Activated CD4-positive, alpha-beta T cell treated with anti-CD3 and anti-CD28 coated beads, Interleukin-2, amount 50 U/mL, for 24 hours (primary cell): ENCODE data around the gene TNRC6A.
"Not testable (repeated sequence)": the region's sequence is repeated elsewhere in the genome, so short reads cannot be mapped to it uniquely, and the experiment has no call there.

Experiments used
- DNase-seq, 2 donors: peaks; one replicate each; pipeline ENCODE4 v3.0.0-alpha.2; 2020; ENCODE audit warnings: low read depth in 1 of 2, low spot score in 1 of 2

Gene TNRC6A

DNA sequence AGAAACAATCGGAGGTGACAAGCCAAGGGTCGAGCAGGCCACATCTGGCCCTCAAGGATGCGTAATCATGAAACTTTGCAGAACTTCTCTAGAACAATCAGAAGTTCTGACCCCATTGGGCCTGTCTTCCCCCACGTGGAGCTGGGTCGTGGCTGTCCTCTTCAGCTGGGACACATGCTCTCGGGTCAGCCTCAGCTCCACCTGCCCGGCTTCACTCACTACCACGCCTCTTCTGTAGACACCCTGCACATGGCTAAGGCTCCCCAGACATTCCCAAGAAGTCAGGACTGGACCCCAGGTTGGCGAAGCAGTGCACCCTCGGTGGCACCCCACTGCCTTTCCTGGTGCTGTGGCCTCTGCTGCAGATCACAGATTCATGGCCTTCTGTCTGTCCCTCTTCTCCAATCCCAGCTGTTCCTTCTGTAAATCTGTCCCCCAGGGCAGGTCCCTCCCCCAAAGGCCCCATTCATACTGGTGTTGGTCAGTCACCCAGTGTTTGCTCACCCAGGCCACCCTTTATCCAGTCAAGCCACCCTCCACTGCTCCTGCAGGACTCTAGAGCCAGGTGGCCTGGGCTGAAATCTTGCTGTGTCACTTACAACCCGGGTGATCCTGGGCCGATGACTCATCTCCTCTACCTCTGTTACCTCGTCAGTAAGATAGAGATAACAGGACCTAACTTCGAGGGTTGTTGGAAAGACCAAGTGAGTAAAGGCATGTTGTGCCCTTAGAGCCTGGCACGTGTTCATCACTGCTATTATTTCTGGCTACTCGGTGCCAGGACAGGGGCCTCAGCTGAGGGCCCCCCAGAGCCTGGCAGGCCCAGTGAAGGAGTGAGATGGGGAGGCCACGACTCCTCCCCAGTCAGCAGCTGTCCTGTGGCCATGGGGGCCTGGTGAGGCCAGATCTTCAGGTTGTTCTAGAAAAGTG is 114.9 kb downstream of the TNRC6A start:
- no peak for DNase-seq

DNA sequence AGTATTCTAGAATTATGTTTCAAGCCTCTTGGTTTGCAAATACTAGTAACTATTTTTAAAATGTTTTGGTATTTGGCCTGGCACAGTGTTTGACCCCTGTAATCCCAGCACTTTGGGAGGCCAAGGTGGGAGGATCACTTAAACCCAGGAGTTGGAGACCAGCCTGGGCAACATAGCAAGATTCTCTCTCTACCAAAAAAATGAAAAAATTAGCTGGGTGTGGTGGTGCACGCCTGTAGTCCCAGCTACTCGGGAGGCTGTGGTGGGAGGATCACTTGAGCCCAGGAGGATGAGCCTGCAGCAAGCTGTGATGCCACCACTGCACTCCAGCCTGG is 115.5 kb downstream of the TNRC6A start:
- DNase-seq, result not testable (repeated sequence)

DNA sequence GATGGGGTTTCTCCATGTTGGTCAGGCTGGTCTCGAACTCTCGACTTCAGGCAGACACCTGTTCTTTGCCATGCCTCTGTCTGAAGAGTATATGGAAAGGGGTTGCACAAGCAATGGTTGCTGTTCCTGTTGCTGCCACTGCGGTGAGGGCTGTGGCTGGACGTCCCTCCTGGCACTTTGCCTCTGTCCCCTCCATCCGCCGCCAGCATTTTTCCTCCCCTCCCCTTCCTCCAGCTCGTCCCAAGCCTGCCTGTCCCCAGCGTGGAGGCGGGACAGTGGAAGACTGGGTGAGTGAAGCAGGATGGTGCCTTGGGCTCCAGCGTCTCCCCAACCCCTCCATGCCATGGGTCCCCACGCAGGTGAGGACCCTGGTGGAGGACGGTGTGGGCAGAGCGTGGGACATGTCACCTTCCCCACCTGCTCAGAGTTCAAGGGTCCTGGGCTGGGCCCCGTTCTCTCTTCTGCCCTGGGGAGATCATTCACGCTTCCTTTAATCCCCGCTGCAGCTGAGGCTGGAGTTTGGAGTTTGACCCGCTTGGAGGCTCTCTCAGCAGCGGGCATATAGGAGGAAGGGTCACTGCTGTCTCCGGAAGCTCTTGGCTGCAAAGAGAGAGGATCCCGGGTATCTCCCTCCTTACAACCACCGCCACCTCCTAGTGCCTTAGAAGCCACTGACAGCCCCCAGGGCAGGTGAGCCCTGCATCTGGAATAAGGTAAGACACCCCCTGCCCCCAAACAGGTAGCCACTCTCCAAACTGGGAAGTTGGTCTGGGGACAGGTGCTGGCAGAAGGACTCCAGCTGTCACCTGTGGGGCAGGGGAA is 116.5 kb downstream of the TNRC6A start, which contains the start of gene SLC5A11:
TSS of gene SLC5A11 (plus strand) at position 238 of the 822 bp plus-strand sequence. CDS start 12,681 bp downstream, outside the sequence.
- DNase-seq, result no peak

DNA sequence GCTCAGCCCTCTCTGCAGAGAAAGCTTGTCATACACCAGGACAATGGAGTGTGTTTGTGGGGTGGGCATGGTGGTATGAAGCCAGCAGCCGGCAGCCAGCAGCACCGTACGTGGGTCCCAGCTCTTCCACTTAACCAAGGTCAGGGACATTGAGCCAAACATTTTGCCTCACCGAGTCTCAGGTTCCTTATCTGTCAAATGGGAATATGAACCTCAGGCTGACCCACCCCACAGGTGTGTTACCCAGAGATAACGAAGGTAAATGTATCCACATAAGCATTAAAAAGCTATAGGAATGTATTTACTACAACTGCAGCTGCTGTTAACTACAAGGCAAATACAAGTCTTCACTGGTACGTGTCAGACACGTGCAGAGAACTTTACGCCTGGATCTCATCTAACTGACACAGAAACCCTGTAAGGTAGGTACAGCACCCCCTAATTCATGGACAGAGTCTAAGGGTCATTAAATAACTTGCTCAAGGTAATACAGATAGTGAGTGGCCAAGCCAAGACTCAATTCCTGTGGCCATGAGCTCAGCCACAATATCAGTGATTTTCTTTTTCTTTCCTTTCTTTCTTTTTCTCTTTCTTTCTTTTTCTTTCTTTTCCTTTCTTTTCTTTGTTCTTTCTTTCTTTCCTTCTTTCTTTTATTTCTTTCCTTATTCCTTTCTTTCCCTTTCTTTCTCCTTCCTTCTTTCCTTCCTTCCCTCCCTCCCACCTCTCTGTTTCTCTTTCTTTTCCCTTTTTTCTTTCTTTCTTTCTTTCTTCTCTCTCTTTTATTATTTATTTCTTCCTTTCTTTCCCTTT is 117.3 kb downstream of the TNRC6A start:
- DNase-seq, result no peak

DNA sequence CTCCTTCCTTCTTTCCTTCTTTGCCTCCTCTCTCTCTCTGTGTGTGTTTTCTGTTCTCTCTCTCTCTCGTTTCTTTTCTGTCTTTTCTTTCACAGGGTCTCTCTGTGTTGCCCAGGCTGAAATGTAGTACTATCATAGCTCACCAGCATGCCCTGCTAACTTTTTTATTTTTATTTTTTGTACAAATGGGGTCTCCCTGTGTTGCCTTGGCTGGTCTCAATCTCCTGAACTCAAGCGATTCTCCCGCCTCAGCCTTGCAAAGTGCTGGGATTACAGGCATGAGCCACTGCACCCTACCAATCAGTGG is 117.9 kb downstream of the TNRC6A start:
- DNase-seq, result no peak

DNA sequence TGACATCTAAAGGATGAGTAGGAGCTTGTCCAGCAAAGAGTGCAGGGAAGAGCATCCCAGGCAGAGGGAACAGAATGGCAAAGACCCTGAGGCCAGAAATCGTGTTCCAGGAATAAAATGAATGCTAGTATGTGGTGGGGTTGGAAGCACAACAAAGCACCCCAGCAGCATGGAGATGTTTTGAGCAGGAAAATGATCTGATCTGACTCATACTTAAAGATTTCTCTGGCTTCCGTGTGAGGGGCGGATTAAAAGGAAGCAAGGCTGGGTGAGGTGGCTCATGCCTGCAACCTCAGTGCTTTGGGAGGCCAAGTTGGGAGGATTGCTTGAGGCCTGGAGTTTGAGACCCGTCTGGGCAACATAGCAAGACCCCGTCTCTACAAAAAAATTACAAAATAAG is 118.6 kb downstream of the TNRC6A start:
- DNase-seq, result no peak

DNA sequence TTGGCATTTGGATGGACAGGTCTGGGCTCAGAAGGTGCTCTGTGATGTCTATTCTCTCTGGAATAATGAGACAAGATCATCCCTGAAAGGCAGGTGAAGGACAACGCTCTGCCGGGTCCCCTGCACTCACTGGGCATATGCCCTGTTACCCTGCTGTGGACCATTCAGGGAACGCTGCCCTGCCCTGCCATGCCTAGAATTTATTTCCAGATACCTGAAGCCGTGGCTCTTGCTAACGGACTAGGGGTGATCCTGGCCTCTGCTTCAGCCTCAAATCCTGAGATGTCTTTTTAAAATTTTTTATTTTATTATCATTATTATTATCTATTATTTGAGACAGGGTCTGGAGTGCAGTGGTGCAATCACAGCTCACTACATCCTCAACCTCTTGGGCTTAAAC is 120.2 kb downstream of the TNRC6A start:
- no peak for DNase-seq

DNA sequence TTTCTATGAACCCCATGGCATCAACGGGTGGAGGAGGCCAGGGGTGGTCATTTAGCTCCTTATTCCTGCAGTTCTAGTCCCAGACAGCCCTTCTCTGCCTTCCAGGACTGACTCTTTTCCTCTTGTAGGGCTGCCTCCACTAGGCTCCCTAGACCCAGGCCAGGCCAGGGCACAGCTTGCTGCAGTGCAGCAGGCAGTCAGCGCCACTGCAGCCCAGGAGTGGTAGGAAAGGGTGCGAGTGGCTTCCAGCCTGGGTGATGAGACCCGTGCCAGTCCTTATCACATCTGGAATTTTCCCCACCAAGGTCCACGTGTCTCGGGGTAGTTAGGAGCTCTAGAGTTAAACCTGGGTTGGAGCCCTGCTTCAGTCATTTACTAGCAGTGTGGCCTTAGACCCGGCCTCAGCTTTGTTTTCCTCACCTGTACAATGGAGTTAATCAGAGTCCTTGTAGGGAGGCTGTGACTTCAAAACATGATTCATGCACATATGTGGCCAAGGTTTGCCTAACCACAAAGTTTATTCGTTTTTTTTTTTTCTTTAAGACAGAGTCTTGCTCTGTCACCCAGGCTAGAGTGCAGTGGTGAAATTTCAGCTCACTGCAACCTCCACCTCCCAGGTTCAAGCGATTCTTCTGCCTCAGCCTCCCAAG is 121.0 kb downstream of the TNRC6A start:
- no peak for DNase-seq

DNA sequence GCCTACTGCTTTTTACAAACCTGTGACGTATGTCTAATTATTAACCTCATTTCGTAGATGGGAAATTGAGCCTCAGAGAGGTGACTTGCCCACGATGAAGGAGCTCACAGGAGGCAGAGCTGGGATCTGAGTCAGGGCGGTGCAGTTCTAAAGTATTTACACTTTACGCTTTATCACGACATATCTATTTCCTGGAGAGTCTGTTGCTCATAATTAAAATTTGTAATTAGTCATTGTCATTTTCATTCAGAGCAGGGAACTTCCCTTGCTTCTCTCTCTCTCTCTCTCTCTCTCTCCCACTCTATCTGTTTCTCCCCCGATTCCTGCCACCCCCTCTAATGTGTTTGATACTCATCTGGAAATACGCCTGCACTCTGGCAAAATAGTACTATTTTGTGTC is 122.2 kb downstream of the TNRC6A start:
- DNase-seq, result no peak

DNA sequence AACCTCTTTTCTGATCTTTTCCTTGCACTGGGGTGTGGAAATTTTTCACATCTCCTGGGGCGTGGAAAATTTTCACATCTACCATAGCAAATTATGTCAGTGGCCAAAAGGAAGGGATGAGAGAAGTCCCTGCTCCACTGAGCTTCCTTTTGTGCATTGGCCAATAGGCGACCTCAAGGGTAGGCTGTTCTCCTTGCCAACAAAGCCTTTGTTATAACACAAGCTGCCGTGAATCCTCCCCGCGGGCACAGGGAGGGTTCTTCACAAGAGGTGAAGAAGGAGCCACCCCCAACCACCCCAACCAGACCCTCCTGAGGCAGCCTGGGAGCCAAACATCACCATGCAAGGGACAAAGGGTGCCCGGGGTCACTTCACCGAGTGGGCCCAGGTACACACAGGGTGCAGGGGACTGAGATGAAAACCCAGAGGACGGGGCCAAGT is 122.8 kb downstream of the TNRC6A start:
- no peak for DNase-seq

DNA sequence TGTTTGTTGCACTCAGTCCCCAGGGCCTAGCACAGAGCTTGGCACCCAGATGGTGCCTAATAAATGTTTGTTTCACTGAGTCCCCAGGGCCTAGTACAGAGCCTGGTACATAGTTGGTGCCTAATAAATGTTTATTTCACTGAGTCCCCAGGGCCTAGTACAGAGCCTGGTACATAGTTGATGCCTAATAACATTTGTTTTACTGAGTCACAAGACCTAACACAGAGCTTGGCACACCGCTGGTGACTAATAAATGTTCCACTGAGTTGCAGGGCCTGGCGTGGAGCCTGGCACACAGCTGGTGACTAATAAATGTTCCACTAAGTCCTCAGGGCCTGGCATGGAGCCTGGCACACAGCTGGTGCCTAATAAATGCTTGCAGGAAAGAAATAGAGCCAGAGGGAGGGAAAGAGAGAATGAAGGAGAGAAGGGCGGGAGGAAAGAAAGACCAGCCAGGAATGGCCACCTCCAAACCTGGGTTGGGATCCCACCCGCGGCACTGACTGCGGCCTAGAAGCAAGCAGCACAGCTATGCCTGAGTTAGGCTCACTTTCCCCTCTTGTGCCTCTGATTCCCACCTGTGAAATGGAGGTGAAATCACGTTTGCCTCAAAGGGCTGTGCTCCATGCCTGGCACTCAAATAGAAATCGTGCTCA is 123.8 kb downstream of the TNRC6A start:
- no peak for DNase-seq

DNA sequence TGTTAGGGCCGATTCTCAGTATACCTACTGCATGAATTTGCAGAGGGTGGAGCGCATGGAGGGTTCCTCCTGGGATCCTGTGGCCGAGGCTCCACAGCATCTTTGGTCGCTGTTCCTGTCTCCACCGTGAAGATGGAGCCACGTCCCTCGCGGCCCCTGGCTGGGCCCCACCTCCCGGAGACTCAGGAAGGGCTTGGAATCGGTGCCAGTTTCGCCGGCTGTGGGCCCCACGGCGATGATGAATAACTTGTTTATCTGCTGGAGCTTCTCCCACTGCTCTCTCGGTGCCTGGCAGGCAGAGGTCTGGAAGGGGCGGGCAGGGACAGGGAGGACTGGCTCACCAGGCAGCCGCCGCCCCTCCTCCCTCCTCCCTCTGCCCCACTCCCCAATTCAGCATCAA is 124.4 kb downstream of the TNRC6A start:
- no peak for DNase-seq

DNA sequence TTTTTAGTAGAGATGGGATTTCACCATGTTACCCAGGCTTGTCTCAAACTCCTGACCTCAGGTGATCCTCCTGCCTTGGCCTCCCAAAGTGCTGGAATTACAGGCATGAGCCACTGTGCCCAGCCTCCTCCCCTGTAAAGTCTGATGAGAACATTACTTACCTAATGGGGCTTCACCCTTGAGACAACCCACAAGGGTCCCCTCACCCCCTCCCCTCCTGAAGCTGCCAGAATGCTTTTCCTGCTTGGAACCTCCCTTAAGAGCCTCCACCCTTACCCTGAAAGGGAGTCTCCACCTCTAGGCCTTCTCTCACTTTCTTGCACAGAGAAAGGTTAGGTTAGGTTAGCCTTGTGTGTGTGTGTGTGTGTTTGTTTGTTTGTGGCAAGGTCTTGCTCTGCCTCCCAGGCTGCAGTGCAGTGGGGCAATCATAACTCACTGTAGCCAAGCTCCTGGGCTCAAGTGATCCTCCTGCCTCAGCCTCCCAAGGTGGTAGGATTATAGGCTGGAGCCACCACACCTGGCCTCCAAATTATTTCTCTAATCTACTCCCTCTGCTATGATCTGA is 125.2 kb downstream of the TNRC6A start:
- no peak for DNase-seq

DNA sequence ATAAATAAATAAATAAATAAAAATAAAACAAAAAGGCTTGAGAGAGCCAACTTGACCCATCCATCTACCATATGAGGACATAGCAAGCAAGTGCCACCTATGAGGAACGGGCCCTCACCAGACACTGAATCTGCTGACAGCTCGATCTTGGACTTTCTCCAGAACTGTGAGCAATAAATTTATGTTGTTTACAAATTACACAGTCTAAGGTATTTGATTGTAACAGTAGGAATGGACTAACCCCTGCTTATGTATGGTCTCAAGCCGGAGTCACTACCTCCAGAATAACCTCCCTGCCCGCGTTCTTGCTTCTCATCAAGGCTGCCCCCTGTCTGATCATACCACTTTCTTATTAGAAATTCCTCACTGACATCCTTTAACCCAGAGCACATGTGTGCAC is 126.2 kb downstream of the TNRC6A start:
- DNase-seq, result no peak

DNA sequence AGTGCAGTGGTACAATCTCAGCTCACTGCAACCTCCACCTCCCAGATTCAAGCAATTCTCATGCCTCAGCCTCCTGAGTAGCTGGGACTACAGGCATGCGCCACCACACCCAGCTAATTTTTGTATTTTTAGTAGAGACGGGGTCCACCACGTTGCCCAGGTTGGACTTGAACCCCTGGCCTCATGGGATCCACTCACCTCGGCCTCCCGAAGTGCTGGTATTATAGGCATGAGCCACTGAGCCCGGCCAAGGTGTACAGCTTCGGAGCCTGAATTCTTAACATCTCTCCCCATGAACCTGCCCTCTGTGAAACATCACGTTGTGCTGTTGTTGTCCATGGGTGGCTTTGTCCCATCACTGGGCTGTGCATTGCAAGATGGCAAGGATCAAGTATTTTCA is 127.4 kb downstream of the TNRC6A start:
- DNase-seq, result not testable (repeated sequence)

DNA sequence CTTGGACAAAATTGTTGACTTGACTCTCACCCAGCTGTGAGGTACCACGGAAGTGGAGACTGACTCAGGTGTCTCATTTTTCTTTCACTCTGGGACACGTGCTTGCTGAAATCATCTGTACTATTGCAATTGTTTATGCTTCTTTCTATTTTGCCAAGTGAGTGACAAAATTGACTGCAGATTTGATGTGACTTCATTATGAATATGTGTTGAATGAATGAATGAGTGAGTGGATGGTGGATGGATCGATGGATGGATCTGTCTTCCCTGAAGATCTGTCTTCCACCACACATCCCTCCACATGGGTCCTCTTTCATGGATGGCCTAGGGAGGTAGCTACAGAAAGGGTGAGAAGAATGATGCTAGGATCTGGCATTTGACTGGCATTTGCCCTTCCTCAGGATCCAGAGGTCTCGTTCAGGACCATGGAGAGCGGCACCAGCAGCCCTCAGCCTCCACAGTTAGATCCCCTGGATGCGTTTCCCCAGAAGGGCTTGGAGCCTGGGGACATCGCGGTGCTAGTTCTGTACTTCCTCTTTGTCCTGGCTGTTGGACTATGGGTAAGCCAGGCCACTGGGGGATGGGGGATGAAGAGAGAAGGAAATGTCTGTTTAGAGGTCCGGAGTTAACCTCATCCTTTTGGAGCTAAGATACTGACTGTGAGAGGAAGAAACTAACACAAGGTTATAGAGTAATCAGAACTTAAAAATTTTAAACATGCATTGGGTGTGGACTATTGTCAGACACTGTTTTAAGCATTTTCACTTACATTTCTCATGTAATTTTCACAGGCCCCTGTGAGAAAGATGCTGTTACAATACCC is 129.0 kb downstream of the TNRC6A start:
- no peak for DNase-seq

DNA sequence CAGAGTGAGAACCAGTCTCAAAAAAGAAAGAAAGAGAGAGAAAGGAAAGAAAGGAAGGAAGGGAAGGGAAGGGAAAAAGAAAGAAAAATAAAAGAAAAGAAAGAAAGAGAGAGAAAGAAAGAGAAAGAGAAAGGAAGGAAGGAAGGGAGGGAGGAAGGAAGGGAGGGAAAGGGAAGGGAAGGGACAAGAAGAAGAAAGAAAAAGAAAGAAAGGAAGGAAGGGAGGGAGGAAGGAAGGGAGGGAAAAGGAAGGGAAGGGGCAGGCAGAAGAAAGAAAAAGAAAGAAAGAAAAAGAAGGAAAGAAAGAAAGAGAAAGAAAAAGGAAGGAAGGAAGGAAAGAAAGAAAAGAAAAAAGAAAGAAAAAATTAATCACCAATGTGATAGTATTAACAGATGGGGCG is 132.0 kb downstream of the TNRC6A start:
- DNase-seq, result no peak

DNA sequence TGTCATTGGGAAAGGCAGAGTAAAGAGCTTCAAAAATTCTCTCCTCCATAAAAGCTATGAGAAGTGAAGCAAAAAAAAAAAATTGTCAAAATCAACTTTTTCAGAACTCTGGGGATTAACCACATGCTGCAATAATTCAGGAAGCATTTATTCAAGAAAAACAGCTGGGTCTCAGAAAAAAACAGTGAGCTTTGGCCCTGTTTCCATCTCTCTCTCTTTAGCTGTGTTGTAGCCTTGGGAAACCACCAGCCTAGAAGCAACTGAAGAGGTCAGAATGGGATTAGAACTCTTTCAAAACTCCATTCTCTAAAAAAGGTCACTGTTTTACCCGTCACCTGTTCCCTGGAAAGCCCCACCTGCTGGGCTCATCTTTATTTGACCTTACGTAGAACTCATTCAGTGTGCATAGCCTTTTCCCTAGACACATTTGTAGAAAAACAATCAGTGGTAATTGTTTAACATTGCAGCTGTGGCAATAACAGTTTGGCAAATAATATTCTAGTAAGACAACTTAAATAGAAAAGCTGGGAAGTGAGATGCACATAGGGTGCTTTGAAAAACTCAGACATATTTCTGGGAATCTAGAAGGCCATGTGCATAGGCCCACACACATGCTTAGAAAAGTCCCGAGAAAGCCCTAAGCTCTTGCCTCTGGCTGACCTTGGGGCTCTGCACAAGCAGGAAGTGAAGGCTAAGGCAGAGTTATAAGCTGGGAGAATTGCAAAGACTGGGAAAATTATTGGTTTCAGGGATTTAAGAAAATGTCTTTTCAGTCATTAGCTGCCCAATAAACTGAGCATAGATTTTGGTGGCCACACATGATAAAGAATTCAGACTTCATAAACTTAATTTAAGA is 134.4 kb downstream of the TNRC6A start:
- no peak for DNase-seq
